SK-N-SH treated with all-trans-retinoic acid at 6 μM for 48 hours (cell line): ENCODE data around the gene PDIA5.

Experiments
- ATAC-seq: fragments of 200-7000 bp; cut with Tn5 transposase; 3 replicates; pipeline ENCODE4 v1.9.1; 2020; ENCODE audit warnings: mild to moderate bottlenecking, moderate library complexity
- CSDC2 ChIP-seq: fragments of 250-450 bp; sonication (Bioruptor Pico); IDR thresholded peaks from 2 replicates; pipeline ENCODE4 v1.5.0; 2020; ENCODE audit warnings: mild to moderate bottlenecking, moderate library complexity
- ESRRG ChIP-seq: fragments of 250-450 bp; sonication (Bioruptor Pico); IDR thresholded peaks from 2 replicates; pipeline ENCODE4 v1.6.1; 2021; ENCODE audit warnings: mild to moderate bottlenecking
- TOX ChIP-seq: fragments of 250-450 bp; sonication (Bioruptor Pico); IDR thresholded peaks from 2 replicates; pipeline ENCODE4 v1.8.0; 2021; ENCODE audit warnings: mild to moderate bottlenecking, moderate library complexity, borderline replicate concordance
- ZNF70 ChIP-seq: fragments of 450-650 bp; formaldehyde crosslinking; IDR thresholded peaks from 2 replicates; pipeline ENCODE4 v1.5.0; 2020; ENCODE audit warnings: mild to moderate bottlenecking, moderate library complexity
- TF ChIP-seq, protein P1 (sequence below): fragments of 250-450 bp; sonication (Bioruptor Pico); IDR thresholded peaks from 2 replicates; pipeline ENCODE4 v1.8.0; 2021; ENCODE audit warnings: low read depth, mild to moderate bottlenecking, moderate library complexity, borderline replicate concordance

PDIA5 gene

GRCh38 chr3:123202451-123202850 is 135.6 kb downstream of the PDIA5 start:
- TF ChIP-seq, protein P1, sequence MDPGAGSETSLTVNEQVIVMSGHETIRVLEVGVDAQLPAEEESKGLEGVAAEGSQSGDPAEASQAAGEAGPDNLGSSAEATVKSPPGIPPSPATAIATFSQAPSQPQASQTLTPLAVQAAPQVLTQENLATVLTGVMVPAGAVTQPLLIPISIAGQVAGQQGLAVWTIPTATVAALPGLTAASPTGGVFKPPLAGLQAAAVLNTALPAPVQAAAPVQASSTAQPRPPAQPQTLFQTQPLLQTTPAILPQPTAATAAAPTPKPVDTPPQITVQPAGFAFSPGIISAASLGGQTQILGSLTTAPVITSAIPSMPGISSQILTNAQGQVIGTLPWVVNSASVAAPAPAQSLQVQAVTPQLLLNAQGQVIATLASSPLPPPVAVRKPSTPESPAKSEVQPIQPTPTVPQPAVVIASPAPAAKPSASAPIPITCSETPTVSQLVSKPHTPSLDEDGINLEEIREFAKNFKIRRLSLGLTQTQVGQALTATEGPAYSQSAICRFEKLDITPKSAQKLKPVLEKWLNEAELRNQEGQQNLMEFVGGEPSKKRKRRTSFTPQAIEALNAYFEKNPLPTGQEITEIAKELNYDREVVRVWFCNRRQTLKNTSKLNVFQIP (CRISPR knock-in tag) = no peak
- no peak for TF ChIP-seq TOX (CRISPR knock-in tag)
- TF ChIP-seq ZNF70 = no peak
- TF ChIP-seq CSDC2 (CRISPR knock-in tag) = no peak
- TF ChIP-seq ESRRG (CRISPR knock-in tag) = no peak
- ATAC-seq = peak; percentile 34; the same call in 2 of the 3 replicates
